ENCODE measurements around the gene SPANXA2.
"Not testable (repeated sequence)": the region's sequence is repeated elsewhere in the genome, so short reads cannot be mapped to it uniquely, and the experiment has no call there.

Gene SPANXA2, protein sequence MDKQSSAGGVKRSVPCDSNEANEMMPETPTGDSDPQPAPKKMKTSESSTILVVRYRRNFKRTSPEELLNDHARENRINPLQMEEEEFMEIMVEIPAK

DNA sequence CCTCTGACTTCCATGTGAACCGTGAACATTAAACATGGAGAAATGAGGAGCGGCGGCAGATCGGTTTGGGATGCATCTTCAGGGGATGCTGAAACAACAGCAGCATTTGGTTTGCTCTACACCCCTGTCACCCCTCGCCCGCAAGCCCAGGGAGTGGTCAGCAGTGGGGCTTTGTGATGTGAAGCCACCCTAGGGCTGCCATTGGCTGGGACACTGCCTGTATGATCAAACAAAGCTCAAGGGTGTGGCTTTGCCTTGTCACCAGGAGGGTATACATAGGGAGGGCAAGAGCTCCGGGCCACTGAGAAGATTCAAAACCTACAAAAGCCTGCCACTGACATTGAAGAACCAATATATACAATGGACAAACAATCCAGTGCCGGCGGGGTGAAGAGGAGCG lies at the start of gene SPANXA2:
TSS of gene SPANXA2 (plus strand) at position 301 of the 400 bp plus-strand sequence. CDS start at position 361, 60 bp downstream.
- not testable (repeated sequence) for DNase-seq

DNA sequence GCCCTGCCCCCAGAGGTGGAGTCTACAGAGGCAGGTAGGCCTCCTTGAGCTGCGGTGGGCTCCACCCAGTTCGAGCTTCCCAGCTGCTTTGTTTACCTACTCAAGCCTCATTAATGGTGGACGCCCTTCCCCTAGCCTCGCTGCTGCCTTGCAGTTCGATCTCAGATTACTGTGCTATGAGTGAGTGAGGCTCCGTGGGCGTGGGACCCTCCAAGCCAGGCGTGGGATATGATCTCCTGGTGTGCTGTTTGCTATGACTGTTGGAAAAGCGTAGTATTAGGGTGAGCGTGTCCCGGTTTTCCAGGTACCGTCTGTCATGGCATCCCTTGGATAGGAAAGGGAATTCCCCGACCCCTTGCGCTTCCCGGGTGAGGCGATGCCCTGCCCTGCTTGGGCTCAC lies 47.0 kb upstream of the SPANXA2 start:
- not testable (repeated sequence) for DNase-seq

DNA sequence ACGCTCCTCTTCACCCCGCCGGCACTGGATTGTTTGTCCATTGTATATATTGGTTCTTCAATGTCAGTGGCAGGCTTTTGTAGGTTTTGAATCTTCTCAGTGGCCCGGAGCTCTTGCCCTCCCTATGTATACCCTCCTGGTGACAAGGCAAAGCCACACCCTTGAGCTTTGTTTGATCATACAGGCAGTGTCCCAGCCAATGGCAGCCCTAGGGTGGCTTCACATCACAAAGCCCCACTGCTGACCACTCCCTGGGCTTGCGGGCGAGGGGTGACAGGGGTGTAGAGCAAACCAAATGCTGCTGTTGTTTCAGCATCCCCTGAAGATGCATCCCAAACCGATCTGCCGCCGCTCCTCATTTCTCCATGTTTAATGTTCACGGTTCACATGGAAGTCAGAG lies 4.9 kb upstream of the SPANXA2 start, which contains the start of gene SPANXA1:
TSS of gene SPANXA1 (minus strand) at position 101 of the 400 bp plus-strand sequence. CDS start at position 41, 60 bp downstream.
- DNase-seq = not testable (repeated sequence)

DNA sequence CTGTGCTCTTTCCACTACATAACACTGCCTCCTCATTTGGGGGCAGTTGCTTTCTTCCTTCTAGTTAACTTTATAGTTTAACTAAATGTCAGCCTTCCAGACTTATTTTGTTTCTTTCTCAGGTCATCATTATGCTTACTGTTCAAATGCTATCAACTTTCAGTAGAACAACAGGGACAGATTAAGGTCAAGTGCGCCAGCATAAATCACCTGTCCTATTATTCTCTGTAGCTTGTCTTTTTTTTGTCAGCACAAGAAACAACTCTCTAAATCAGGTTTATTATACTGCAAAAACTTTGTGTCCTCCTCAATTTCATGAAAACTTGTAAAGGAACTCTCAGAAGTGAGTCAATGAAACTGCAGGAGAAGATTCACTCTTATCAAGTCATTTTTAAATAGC lies 19.6 kb downstream of the SPANXA2 start:
- DNase-seq = no peak

DNA sequence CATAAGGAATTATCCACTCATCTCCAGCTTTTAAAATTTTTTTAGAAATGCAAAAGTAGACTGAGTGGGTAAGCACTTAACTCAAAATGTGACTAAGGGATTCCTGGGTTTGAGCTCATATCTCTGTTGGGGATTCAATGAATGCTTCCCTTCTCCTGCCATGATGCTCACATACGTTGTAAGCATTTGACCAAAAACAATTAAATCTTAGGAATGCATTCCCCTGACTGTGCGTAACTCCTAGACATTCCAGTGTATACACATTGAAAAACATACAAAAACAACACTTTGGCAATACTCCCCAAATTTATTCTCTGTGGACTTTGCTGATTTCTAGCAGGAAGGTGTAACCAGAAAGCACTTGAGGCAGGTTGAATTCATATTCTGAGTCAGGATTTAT lies 29.8 kb downstream of the SPANXA2 start:
- DNase-seq = no peak

DNA sequence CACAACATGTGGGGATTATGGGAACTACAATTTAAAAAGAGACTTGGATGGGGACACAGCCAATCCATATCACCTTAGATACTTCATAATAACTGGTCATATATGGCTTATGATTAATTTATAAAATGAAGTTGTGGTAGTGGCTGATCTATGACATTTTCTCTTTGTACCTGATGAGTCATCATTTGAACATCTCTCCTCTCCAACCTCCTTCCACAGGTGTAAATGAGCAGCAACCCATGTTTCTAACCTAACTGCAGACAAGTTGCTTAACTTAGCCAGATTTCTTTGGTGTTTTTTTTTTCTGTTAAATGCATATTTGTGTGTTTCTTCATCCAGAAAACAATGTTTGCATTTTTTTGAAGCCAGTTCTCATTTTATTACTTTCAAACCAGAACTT lies 42.6 kb downstream of the SPANXA2 start:
- no peak for DNase-seq

DNA sequence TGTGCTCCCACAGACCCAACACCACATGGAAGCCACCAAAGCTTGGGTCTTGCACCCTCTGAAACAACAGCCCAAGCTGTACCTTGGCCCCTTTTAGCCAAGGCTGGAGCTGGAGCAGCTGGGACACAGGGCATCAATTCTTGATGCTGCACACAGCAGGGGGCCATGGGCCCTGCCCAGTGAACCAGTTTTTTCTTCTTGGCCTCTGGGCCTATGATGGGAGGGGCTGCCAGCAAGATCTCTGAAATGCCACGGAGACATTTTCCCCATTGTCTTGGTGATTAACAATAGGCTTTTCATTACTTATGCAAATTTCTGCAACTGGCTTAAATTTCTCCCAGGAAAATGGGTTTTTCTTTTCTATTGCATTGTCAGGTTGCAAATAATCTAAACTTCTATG lies 49.0 kb downstream of the SPANXA2 start:
- DNase-seq = no peak
